ENCODE data around the gene TRIM36. TPM values are rescaled to one million over a fixed set of nuclear protein-coding genes. Genes with fewer than 3 reads are reported as not detected.

Gene TRIM36
- polyA plus RNA-seq, 1 of the 3 experiments (the other 2 are of a cell fraction), result 0.16 TPM

DNA sequence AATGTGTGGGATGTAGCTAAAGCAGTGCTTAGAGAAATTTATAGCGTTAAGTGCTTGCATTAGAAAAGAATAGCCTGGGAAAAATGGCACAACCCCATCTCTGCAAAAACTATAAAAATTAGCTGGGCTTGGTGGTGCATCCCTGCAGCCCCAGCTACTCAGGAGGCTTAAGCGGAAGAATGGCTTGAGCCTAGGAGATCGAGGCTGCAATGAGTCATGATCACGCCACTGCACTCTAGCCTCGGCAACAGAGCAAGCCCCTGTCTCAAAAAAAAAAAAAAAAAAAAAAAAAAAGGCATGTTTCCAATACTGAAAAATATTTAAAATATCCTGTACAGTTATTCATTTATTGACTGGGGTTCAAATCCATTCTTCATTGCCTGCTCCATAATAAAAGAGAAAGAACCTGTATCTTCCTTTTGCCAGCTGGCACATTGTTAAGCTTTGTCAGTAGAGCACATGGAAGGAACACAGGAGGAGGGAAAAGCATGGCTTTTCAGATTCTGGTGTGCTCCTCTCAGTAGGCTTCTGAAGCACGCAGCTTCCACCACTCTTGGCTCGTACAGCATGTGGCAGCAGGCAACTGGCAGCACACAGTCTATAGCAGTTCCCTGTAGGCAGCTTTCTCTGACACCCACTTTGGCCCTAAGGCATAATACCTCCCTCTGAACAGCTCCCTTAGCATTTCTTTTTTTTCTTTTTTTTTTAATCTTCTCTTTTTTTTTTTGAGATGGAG lies 73.5 kb downstream of the TRIM36 start:
- no peak overlapping the region for H3K9ac ChIP-seq
- H2AFZ ChIP-seq (ENCODE audit: low read depth), result no peak overlapping the region
- no peak overlapping the region for H3K27ac ChIP-seq (ENCODE audit: low read depth in 2 of 2, low read length in 1 of 2)
- CTCF ChIA-PET, result interaction anchor here (1.0 to 2.1 kb wide), 4 partner anchors 7 to 1484 kb away, joined by 3 to 13 read pairs (median 4); no protein-coding TSS in a partner anchor
- no peak overlapping the region for H3K4me3 ChIP-seq (ENCODE audit: low read depth in 2 of 2, low read length in 1 of 2)
- no peaks in the 10 kb centered on the region; the same call in 1 of the 2 replicates for H3K27me3 ChIP-seq (ENCODE audit: insufficient read depth)
- H3K36me3 ChIP-seq (replicated peaks in 1 of 2; ENCODE audit: control insufficient read depth in 1 of 2, insufficient read depth in 2 of 2, low read length in 1 of 2), result no peaks in the 10 kb centered on the region
- no peaks in the 10 kb centered on the region for H4K20me1 ChIP-seq (ENCODE audit: insufficient read depth)
- H3K4me1 ChIP-seq (ENCODE audit: control insufficient read depth in 1 of 2, insufficient read depth in 2 of 2, low read depth in 1 of 2, low read length in 1 of 2), result no peaks in the 10 kb centered on the region; a peak in 2 of 4 replicates
- TF ChIP-seq MXI1 (IDR thresholded peaks at IDR 0.05; ENCODE audit: low read depth, low read length) (no peak), GABPA (IDR thresholded peaks at IDR 0.05; ENCODE audit: low read depth) (no peak), TAF1 (IDR thresholded peaks at IDR 0.05; ENCODE audit: borderline replicate concordance, low read depth, low read length) (no peak), RXRA (IDR thresholded peaks at IDR 0.05; ENCODE audit: borderline replicate concordance, low read depth) (no peak), SMC3 (IDR thresholded peaks at IDR 0.05; ENCODE audit: low read depth, low read length) (no peak), MEF2A (IDR thresholded peaks at IDR 0.05; ENCODE audit: borderline replicate concordance, low read depth) (no peak), NFIC (IDR thresholded peaks at IDR 0.05; ENCODE audit: borderline replicate concordance) (no peak), TEAD4 (IDR thresholded peaks at IDR 0.05; ENCODE audit: borderline replicate concordance, insufficient read depth) (no peak), GATA2 (CRISPR knock-in tag; IDR thresholded peaks at IDR 0.05) (no peak), NRF1 (IDR thresholded peaks at IDR 0.05; ENCODE audit: low read depth, low read length) (no peak), EZH2phosphoT487 (IDR thresholded peaks at IDR 0.05; ENCODE audit: borderline replicate concordance, low read depth) (no peak), RFX5 (IDR thresholded peaks at IDR 0.05; ENCODE audit: low read length) (no peak), RAD21 (IDR thresholded peaks at IDR 0.05; ENCODE audit: low read length) (no peak)
- TF ChIP-seq, protein P1, sequence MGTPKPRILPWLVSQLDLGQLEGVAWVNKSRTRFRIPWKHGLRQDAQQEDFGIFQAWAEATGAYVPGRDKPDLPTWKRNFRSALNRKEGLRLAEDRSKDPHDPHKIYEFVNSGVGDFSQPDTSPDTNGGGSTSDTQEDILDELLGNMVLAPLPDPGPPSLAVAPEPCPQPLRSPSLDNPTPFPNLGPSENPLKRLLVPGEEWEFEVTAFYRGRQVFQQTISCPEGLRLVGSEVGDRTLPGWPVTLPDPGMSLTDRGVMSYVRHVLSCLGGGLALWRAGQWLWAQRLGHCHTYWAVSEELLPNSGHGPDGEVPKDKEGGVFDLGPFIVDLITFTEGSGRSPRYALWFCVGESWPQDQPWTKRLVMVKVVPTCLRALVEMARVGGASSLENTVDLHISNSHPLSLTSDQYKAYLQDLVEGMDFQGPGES (IDR thresholded peaks at IDR 0.05; ENCODE audit: low read depth, low read length), result no peak
- TF ChIP-seq, protein P2, sequence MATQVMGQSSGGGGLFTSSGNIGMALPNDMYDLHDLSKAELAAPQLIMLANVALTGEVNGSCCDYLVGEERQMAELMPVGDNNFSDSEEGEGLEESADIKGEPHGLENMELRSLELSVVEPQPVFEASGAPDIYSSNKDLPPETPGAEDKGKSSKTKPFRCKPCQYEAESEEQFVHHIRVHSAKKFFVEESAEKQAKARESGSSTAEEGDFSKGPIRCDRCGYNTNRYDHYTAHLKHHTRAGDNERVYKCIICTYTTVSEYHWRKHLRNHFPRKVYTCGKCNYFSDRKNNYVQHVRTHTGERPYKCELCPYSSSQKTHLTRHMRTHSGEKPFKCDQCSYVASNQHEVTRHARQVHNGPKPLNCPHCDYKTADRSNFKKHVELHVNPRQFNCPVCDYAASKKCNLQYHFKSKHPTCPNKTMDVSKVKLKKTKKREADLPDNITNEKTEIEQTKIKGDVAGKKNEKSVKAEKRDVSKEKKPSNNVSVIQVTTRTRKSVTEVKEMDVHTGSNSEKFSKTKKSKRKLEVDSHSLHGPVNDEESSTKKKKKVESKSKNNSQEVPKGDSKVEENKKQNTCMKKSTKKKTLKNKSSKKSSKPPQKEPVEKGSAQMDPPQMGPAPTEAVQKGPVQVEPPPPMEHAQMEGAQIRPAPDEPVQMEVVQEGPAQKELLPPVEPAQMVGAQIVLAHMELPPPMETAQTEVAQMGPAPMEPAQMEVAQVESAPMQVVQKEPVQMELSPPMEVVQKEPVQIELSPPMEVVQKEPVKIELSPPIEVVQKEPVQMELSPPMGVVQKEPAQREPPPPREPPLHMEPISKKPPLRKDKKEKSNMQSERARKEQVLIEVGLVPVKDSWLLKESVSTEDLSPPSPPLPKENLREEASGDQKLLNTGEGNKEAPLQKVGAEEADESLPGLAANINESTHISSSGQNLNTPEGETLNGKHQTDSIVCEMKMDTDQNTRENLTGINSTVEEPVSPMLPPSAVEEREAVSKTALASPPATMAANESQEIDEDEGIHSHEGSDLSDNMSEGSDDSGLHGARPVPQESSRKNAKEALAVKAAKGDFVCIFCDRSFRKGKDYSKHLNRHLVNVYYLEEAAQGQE (IDR thresholded peaks at IDR 0.05; ENCODE audit: low read depth, low read length), result no peak
- TF ChIP-seq, protein P3, sequence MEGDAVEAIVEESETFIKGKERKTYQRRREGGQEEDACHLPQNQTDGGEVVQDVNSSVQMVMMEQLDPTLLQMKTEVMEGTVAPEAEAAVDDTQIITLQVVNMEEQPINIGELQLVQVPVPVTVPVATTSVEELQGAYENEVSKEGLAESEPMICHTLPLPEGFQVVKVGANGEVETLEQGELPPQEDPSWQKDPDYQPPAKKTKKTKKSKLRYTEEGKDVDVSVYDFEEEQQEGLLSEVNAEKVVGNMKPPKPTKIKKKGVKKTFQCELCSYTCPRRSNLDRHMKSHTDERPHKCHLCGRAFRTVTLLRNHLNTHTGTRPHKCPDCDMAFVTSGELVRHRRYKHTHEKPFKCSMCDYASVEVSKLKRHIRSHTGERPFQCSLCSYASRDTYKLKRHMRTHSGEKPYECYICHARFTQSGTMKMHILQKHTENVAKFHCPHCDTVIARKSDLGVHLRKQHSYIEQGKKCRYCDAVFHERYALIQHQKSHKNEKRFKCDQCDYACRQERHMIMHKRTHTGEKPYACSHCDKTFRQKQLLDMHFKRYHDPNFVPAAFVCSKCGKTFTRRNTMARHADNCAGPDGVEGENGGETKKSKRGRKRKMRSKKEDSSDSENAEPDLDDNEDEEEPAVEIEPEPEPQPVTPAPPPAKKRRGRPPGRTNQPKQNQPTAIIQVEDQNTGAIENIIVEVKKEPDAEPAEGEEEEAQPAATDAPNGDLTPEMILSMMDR (IDR thresholded peaks at IDR 0.05), result no peak
- TF ChIP-seq, protein P4, sequence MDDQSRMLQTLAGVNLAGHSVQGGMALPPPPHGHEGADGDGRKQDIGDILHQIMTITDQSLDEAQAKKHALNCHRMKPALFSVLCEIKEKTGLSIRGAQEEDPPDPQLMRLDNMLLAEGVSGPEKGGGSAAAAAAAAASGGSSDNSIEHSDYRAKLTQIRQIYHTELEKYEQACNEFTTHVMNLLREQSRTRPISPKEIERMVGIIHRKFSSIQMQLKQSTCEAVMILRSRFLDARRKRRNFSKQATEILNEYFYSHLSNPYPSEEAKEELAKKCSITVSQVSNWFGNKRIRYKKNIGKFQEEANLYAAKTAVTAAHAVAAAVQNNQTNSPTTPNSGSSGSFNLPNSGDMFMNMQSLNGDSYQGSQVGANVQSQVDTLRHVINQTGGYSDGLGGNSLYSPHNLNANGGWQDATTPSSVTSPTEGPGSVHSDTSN (IDR thresholded peaks at IDR 0.05), result no peak
- TF ChIP-seq, protein P5, sequence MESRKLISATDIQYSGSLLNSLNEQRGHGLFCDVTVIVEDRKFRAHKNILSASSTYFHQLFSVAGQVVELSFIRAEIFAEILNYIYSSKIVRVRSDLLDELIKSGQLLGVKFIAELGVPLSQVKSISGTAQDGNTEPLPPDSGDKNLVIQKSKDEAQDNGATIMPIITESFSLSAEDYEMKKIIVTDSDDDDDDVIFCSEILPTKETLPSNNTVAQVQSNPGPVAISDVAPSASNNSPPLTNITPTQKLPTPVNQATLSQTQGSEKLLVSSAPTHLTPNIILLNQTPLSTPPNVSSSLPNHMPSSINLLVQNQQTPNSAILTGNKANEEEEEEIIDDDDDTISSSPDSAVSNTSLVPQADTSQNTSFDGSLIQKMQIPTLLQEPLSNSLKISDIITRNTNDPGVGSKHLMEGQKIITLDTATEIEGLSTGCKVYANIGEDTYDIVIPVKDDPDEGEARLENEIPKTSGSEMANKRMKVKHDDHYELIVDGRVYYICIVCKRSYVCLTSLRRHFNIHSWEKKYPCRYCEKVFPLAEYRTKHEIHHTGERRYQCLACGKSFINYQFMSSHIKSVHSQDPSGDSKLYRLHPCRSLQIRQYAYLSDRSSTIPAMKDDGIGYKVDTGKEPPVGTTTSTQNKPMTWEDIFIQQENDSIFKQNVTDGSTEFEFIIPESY (IDR thresholded peaks at IDR 0.05; ENCODE audit: borderline replicate concordance, low read depth), result no peak
- TF ChIP-seq, protein P6, sequence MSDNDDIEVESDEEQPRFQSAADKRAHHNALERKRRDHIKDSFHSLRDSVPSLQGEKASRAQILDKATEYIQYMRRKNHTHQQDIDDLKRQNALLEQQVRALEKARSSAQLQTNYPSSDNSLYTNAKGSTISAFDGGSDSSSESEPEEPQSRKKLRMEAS (IDR thresholded peaks at IDR 0.05; ENCODE audit: low read depth), result no peak
- WGBS (ENCODE audit: low lambda C conversion rate), result 65% methylated on average over 7 of the region's 7 CpGs
- H3F3A ChIP-seq (replicated peaks; ENCODE audit: insufficient read depth), result no peaks in the 10 kb centered on the region
- no peaks in the 10 kb centered on the region for H3K9me2 ChIP-seq
- no peak for DNase-seq
- no peak overlapping the region for H3K4me2 ChIP-seq
- H3K9me3 ChIP-seq, result no peaks in the 10 kb centered on the region
- POLR2A ChIA-PET, result no interaction called here
- no peaks in the 10 kb centered on the region for H3K79me2 ChIP-seq (ENCODE audit: insufficient read depth)
